ENCODE results near the gene FAM53B.
A peak's percentile ranks its signal among the peaks of the same experiment; 100 is the strongest.

Gene FAM53B

DNA sequence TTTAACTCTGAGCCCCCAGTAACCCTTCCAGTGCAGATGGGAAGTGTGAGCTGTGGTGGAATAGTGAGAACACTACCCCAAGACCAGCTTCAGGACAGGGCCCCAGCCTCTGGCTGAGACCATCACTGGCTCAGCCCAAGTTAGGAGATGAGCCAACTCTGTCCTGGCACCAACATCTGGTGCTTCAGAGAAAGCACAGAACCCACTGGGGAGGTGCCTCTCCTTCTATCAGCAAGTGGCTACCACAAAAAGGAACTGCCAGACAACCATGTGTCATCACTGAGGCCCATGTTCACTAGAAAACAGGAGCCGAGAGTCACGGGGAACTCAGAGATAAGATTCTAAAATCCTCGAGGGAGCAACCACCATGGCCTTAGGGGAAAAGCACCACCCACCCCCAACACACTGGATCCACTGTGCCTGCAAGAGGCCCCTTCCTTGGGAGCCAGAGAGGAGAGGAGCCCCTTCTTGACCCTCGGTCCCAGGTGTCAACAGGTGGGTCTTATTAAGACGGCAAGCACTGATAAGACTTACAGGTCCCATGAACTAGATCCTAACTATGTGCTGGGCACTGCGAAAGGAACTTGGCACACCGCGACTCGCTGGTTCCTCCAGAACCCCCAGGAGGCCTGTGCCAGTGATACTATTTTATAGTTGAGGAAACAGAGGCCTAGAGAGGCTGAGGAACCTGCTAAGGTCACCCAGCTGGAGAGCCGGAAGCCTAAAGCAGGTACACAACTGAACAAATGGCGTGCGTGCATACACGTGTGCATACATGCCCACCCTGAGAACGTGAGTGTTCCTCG, 102.7 kb downstream of the FAM53B start:
- peak; percentile 37 for DNase-seq (ENCODE audit: low read depth, low spot score)
- in situ Hi-C loops (cut with HindIII; ENCODE audit: low sequenced_read_pairs) = no loop called here
- TF ChIP-seq, protein P1, sequence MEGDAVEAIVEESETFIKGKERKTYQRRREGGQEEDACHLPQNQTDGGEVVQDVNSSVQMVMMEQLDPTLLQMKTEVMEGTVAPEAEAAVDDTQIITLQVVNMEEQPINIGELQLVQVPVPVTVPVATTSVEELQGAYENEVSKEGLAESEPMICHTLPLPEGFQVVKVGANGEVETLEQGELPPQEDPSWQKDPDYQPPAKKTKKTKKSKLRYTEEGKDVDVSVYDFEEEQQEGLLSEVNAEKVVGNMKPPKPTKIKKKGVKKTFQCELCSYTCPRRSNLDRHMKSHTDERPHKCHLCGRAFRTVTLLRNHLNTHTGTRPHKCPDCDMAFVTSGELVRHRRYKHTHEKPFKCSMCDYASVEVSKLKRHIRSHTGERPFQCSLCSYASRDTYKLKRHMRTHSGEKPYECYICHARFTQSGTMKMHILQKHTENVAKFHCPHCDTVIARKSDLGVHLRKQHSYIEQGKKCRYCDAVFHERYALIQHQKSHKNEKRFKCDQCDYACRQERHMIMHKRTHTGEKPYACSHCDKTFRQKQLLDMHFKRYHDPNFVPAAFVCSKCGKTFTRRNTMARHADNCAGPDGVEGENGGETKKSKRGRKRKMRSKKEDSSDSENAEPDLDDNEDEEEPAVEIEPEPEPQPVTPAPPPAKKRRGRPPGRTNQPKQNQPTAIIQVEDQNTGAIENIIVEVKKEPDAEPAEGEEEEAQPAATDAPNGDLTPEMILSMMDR (IDR thresholded peaks at IDR 0.05; ENCODE audit: low read depth, low read length) = no peak
- no peak overlapping the region for H3K4me3 ChIP-seq (ENCODE audit: low read depth, low read length)

DNA sequence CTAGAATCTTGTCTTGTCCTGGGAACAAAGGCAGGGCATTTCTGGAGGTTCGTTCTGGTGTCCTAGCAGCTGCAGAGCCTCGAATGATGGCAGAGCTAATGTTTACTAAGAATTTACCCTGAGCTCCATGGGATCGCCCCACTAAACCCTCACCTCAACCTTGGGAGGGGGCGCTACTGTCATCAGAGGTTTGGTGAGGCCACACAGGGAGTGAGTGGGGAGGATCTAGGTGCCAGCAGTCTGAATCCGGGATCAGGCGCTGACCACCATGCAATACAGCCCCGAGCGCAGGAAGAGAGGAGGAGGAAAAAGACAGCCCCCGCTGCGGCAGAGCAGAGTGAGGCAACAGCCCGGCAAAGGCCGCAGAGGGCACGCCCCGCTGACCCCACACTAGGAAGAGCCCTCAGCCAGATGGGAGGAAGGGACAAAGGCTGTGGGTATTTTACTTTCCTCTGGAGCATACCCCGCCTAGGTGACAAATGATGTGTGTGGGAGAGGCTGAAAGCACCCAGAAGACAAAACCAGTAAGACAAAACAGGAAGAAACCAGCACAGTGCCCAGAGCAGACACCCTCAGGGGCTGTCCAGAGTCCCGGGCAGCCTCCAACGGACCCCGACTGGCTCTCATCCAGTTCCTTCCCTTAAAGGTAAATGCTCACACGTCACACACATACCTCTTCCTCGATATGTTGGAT, 103.5 kb downstream of the FAM53B start:
- no peak for DNase-seq (ENCODE audit: low read depth, low spot score)
- in situ Hi-C loops (cut with HindIII; ENCODE audit: low sequenced_read_pairs) = no loop called here
- H3K4me3 ChIP-seq (ENCODE audit: low read depth, low read length) = no peak overlapping the region
- TF ChIP-seq, protein P1 (IDR thresholded peaks at IDR 0.05; ENCODE audit: low read depth, low read length) = no peak

DNA sequence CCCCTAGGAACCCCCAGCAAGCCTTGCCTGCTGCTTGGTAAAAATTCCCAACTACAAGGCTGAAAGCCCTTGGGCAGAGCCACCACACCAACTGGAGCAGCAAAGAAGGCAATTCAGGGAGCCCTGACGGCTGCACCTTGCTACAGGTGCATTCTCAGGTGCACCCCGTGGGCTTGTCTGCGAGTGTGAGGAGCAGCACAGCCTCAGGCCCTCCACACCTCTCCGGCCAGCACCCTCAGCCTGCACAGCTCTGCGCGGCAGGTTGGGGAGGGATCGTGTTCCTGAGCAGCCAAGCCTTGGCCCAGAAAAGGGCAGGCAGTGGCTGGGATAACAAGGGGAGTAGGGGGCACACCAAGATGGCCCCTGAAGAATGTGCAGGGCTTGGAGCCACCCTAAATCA, 104.1 kb downstream of the FAM53B start:
- in situ Hi-C loops (cut with HindIII; ENCODE audit: low sequenced_read_pairs) = no loop called here
- TF ChIP-seq, protein P1 (IDR thresholded peaks at IDR 0.05; ENCODE audit: low read depth, low read length) = no peak
- DNase-seq (ENCODE audit: low read depth, low spot score) = no peak
- no peak overlapping the region for H3K4me3 ChIP-seq (ENCODE audit: low read depth, low read length)

DNA sequence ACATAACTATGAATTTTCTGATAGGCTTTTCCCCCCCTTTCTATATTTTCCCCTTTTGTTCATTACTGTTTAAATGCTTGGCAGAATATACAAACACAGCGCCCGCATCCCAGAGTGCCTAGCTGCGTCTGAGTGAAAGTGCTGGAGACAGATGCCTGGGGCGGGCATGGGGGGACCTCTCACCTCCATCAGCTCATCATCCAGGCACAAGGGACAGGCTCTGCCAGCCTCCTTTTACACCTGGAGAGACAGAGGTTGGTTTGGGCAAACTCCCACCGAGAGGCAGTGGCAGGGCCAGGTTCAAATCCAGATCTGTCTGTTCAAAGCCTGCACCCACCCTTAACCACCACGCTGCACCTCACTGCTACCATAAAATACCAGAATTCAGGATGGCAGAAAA, 104.5 kb downstream of the FAM53B start:
- TF ChIP-seq, protein P1 (IDR thresholded peaks at IDR 0.05; ENCODE audit: low read depth, low read length) = no peak
- in situ Hi-C loops (cut with HindIII; ENCODE audit: low sequenced_read_pairs) = no loop called here
- DNase-seq (ENCODE audit: low read depth, low spot score) = no peak
- no peak overlapping the region for H3K4me3 ChIP-seq (ENCODE audit: low read depth, low read length)

DNA sequence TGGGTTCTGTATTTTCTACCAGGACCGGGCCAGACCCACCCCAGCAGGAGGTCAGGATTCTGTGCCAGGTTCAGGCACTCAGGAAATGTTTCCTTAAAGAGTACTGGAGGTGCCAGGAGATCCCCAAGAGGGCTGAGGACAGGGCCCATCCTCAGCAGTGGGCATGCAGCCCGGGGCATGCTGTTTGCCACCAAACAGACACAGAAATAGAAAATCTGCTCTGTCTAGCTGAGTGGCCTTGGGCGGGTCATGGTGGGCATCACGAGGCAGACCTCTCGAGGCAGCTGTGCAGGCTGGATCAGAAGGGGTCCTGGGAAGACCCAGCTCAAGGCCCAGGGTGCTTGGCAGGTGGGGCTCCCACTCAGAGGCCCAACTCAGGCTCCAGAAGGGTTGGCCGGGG, 105.0 kb downstream of the FAM53B start:
- DNase-seq (ENCODE audit: low read depth, low spot score) = no peak
- no peak overlapping the region for H3K4me3 ChIP-seq (ENCODE audit: low read depth, low read length)
- in situ Hi-C loops (cut with HindIII; ENCODE audit: low sequenced_read_pairs) = no loop called here
- TF ChIP-seq, protein P1 (IDR thresholded peaks at IDR 0.05; ENCODE audit: low read depth, low read length) = no peak

GRCh38 chr10:124637746-124638145, 106.4 kb downstream of the FAM53B start:
- TF ChIP-seq, protein P1 (IDR thresholded peaks at IDR 0.05; ENCODE audit: low read depth, low read length) = no peak
- H3K4me3 ChIP-seq (ENCODE audit: low read depth, low read length) = no peak overlapping the region
- in situ Hi-C loops (cut with HindIII; ENCODE audit: low sequenced_read_pairs) = no loop called here
- DNase-seq (ENCODE audit: low read depth, low spot score) = no peak

All from astrocyte of the spinal cord (primary cell).